NB4 (cell line): ENCODE data around the gene F8A1.

Experiments
- MYC ChIP-seq: IDR thresholded peaks from 2 replicates; pipeline ENCODE4 v1.6.1; 2011; ENCODE audit warnings: low read depth, low read length
- POLR2A ChIP-seq: IDR thresholded peaks from 2 replicates; pipeline ENCODE4 v1.6.1; 2011; ENCODE audit warnings: mild to moderate bottlenecking; ENCODE audit not compliant: insufficient read length; ENCODE audit errors: extremely low read depth
- TF ChIP-seq, protein P1 (sequence below): IDR thresholded peaks from one replicate; pipeline ENCODE4 v1.5.1; 2012; ENCODE audit warnings: low read depth, low read length

DNA sequence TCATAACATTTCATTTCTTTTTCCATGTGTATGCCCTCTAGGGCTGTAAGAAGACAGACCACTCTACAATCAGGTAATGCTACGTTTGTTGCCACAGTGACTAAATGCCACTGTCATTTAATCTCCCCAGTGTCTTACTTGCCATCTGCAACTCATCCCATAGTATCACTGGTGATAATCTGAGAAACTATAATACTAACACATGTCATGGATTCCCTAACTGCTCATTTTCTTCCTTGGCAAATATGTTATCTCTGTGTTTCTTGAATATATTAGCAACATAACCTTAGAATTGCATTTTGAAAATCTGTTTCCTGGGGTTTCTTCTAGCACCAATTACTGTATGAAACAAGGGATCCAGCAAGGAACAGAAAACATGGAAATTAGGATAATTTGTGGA, 6.1 kb downstream of the F8A1 start:
- TF ChIP-seq, protein P1, sequence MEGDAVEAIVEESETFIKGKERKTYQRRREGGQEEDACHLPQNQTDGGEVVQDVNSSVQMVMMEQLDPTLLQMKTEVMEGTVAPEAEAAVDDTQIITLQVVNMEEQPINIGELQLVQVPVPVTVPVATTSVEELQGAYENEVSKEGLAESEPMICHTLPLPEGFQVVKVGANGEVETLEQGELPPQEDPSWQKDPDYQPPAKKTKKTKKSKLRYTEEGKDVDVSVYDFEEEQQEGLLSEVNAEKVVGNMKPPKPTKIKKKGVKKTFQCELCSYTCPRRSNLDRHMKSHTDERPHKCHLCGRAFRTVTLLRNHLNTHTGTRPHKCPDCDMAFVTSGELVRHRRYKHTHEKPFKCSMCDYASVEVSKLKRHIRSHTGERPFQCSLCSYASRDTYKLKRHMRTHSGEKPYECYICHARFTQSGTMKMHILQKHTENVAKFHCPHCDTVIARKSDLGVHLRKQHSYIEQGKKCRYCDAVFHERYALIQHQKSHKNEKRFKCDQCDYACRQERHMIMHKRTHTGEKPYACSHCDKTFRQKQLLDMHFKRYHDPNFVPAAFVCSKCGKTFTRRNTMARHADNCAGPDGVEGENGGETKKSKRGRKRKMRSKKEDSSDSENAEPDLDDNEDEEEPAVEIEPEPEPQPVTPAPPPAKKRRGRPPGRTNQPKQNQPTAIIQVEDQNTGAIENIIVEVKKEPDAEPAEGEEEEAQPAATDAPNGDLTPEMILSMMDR: no peak
- TF ChIP-seq POLR2A: no peak
- TF ChIP-seq MYC: no peak
